ENCODE measurements around the gene MTO1.
"Not testable (repeated sequence)": the region's sequence is repeated elsewhere in the genome, so short reads cannot be mapped to it uniquely, and the experiment has no call there.

The MTO1 gene

DNA sequence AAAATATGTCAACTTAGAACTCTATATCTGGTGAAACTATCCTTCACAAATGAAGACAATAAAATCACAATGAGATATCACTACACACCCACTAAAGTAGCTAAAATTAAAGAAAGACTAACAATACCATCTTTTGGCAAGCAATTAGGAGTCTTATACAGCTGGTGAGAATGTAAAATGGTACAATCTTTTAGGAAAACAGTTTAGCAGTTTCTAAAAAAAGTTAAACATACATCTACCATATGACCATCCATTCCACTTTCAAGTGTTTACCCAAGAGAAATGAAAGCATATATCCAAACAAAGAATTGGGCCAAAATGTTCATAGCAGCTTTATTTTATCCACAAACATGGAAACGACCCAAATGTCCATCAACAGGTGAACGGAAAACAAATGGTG is 73.1 kb downstream of the MTO1 start:
- H3K4me3 ChIP-seq (ENCODE audit: low read depth, low read length), result no peak overlapping the region
- TF ChIP-seq, protein P1, sequence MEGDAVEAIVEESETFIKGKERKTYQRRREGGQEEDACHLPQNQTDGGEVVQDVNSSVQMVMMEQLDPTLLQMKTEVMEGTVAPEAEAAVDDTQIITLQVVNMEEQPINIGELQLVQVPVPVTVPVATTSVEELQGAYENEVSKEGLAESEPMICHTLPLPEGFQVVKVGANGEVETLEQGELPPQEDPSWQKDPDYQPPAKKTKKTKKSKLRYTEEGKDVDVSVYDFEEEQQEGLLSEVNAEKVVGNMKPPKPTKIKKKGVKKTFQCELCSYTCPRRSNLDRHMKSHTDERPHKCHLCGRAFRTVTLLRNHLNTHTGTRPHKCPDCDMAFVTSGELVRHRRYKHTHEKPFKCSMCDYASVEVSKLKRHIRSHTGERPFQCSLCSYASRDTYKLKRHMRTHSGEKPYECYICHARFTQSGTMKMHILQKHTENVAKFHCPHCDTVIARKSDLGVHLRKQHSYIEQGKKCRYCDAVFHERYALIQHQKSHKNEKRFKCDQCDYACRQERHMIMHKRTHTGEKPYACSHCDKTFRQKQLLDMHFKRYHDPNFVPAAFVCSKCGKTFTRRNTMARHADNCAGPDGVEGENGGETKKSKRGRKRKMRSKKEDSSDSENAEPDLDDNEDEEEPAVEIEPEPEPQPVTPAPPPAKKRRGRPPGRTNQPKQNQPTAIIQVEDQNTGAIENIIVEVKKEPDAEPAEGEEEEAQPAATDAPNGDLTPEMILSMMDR (IDR thresholded peaks at IDR 0.05; ENCODE audit: low read depth, low read length), result no peak
- no peak for TF ChIP-seq POLR2A (IDR thresholded peaks at IDR 0.05; ENCODE audit: extremely low read depth, insufficient read length)
- no peak for TF ChIP-seq MYC (IDR thresholded peaks at IDR 0.05; ENCODE audit: low read depth, low read length)
- no peak for TF ChIP-seq MAX (IDR thresholded peaks at IDR 0.05; ENCODE audit: low read depth, low read length)
- DNase-seq (ENCODE audit: low read depth), result no peak

DNA sequence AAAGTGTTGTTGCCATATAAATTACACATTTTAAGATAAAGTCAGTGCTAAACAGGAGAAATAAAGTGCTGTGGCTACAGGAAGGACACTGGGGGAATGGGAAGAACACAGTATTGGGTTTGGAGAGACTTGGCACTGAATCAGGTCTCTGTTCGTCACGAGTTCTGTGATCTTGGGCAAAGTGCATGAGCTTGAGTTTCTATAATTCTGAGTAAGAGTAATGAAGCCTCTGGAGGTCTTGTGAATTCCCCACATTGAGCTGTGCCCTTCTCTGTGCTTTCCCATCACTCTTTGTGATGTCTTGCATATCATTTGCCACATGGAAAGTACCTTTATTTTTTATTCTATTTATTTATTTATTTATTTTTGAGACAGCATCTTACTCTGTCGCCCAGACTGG is 76.1 kb downstream of the MTO1 start:
- DNase-seq (ENCODE audit: low read depth), result no peak
- H3K4me3 ChIP-seq (ENCODE audit: low read depth, low read length), result no peak overlapping the region
- TF ChIP-seq MAX (IDR thresholded peaks at IDR 0.05; ENCODE audit: low read depth, low read length), result no peak
- no peak for TF ChIP-seq POLR2A (IDR thresholded peaks at IDR 0.05; ENCODE audit: extremely low read depth, insufficient read length)
- TF ChIP-seq, protein P1 (IDR thresholded peaks at IDR 0.05; ENCODE audit: low read depth, low read length), result no peak
- TF ChIP-seq MYC (IDR thresholded peaks at IDR 0.05; ENCODE audit: low read depth, low read length), result no peak

- H3K4me3 ChIP-seq (ENCODE audit: low read depth, low read length), result no peak overlapping the region
- TF ChIP-seq, protein P1 (IDR thresholded peaks at IDR 0.05; ENCODE audit: low read depth, low read length), result no peak
- TF ChIP-seq MYC (IDR thresholded peaks at IDR 0.05; ENCODE audit: low read depth, low read length), result no peak
- no peak for DNase-seq (ENCODE audit: low read depth)
Observed at GRCh38 chr6:73538116-73538779, 76.7 kb downstream of the MTO1 start.

DNA sequence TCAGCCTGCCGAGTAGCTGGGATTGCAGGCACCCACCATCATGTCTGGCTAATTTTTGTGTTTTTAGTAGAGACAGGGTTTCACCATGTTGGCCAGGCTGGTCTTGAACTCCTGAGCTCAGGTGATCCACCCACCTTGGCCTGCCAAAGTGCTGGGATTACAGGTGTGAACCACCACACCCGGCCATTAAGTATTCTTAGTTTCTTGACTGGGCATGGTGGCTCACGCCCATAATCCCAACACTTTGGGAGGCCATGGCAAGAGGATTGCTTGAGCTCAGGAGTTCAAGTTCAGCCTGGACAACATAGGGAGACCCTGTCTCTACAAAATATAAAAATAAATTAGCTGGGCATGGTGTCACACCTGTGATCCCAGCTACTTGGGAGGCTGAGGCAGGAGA is 80.9 kb downstream of the MTO1 start:
- DNase-seq (ENCODE audit: low read depth); H3K4me3 ChIP-seq (ENCODE audit: low read depth, low read length): not testable (repeated sequence)

DNA sequence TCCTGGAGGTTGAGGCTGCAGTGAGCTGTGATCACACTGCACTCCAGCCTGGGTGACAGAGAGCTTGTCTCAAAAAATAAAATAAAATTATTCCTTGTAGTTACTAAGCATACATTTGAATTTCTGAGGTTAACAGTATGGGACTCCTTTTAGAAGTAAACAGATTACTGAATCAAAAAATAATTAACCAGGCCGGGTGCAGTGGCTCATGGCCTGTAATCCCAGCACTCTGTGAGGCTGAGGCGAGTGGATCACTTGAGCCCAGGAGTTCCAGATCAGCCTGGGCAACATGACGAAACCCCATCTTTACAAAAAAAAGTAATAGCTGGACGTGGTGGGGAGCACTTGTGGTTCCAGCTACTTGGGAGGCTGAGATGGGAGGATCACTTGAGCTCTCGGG is 81.4 kb downstream of the MTO1 start:
- no peak for DNase-seq (ENCODE audit: low read depth)
- no peak for TF ChIP-seq POLR2A (IDR thresholded peaks at IDR 0.05; ENCODE audit: extremely low read depth, insufficient read length)
- no peak for TF ChIP-seq MAX (IDR thresholded peaks at IDR 0.05; ENCODE audit: low read depth, low read length)
- TF ChIP-seq MYC (IDR thresholded peaks at IDR 0.05; ENCODE audit: low read depth, low read length), result no peak
- TF ChIP-seq, protein P1 (IDR thresholded peaks at IDR 0.05; ENCODE audit: low read depth, low read length), result no peak
- no peak overlapping the region for H3K4me3 ChIP-seq (ENCODE audit: low read depth, low read length)

DNA sequence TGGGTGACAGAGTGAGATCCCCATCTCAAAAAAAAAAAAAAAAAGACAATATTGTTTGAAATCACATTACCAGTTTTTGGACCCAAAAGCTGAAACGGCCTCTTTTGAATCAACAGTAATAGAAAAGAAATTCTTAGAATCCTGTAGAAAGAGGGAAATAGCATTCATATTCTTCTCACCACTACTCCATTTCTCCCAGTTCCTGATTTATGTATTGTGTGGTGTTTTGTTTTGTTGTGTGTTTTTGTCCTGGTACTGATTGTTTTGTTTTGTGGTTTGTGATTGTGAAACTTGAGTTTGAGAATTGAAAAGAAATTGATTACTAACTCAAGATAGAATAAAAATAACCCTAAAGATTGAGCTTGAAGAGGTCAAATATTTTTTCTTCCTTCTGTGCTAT is 85.5 kb downstream of the MTO1 start:
- DNase-seq (ENCODE audit: low read depth), result no peak
- no peak overlapping the region for H3K4me3 ChIP-seq (ENCODE audit: low read depth, low read length)
- TF ChIP-seq POLR2A (IDR thresholded peaks at IDR 0.05; ENCODE audit: extremely low read depth, insufficient read length), result no peak
- no peak for TF ChIP-seq MYC (IDR thresholded peaks at IDR 0.05; ENCODE audit: low read depth, low read length)
- TF ChIP-seq MAX (IDR thresholded peaks at IDR 0.05; ENCODE audit: low read depth, low read length), result no peak
- TF ChIP-seq, protein P1 (IDR thresholded peaks at IDR 0.05; ENCODE audit: low read depth, low read length), result no peak
